ENCODE data around the gene APOL6.

APOL6 gene

GRCh38 chr22:35712672-35713071 lies 64.4 kb downstream of the APOL6 start:
- DNase-seq (ENCODE audit: low read depth in 1 of 2, low spot score in 1 of 2), result no peak

- DNase-seq (ENCODE audit: low read depth in 1 of 2, low spot score in 1 of 2), result no peak
Measured at GRCh38 chr22:35717572-35717971, 69.3 kb downstream of the APOL6 start, which contains the start of gene APOL5. TSS of gene APOL5 (plus strand) at chr22:35717872. CDS start at chr22:35717872, 0 bp downstream.

Data from activated T-helper 1 cell treated with anti-CD3 and anti-CD28 coated beads, Interleukin-2, amount 50 U/mL, for 16 hours (primary cell).